Measurements from ENCODE around the gene CCM2.

Gene CCM2

DNA sequence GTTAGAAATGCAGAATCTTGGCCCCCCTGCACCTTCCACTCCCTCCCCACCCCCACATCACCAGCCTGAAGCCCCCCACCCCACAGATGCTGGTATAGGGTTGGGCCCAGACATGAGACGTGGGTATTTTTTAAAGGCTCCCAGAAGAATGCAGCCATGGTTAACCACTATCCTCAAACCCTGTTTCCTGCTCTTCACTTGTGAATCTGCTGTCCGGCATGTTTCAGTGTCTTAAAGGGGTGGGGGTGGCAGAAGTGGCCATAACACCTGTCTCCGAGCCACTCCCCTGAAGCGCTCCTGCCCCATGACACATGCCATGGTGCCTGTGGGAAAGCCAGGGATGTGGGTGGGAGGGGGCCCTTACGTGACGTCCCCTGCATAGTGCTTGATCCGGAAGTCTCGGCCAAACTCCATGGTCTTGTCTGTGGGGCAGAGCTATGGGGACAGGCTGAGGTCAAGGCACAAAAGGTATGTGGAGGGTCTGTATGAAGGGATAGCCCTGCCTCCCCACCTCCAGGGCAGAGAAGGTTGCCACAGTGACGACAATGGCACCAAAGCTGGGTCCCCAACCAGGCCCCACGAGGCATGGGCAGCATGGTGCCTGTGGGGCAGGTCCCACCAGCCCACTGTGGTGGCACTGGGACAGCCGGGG is 30.8 kb upstream of the CCM2 start:
- no peak for FAIRE-seq

DNA sequence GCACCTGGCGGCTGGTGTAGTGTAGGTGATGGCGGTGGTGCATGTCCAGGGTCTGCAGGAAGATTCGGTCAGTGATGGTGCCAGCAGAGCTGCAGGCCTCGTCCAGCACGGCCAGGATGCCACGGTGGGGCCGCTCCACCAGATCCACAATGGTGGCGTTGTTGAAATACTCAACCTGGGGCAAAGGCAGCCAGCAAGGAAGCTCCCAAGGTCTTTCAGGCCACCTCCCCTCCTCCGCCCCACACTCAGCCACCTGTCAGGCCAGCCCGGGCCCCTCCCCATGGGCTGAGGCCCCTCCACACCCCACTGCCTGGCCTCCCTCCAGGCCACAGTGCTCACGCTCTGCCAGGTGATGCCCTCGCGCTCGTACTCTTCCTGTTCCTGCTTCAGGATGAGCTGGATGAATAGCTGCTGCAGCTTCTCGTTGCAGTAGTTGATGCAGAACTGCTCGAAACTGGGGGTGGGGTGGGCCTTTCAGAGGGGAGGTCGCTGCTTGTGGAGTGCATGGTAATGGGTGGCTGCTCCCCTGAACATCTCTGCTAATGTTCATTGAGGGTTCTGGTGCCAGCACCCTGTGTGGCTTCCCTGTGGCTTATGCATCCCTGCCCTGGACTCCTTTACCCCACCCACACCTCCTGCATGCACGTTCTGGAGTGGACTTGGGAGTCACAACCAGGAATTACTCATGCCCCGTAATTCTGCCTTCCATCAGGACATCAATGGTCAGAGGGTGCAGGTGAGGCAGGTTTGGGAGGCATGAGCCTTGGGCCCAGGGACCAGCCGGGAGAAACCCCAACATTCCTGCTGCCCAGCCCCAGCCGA is 30.1 kb upstream of the CCM2 start:
- FAIRE-seq: no peak

DNA sequence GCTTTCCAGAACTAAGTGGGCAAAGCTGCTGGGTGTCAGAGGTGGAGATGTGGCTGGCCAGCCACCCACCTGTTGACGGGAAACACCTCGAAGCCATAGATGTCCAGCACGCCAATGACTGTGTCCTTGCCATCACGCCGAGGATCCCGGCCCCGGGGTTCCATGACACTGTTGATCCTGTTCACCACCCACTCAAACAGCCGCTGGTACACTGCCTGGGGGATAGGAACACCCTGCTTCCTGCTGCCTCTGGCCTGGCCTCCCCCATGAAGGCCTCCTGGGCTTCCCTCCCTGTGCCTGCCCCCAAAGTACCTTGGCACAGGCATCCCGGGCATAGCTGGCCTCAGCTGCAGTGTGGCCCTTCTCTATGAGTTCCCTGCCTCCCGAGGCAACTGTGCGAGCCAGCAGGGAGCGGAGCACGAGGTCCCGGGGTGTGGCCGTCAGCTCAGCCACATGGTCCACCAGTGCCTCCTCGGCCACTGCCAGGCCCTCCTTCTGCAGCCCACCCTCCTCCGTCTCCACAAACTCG is 29.4 kb upstream of the CCM2 start:
- no peak for FAIRE-seq

DNA sequence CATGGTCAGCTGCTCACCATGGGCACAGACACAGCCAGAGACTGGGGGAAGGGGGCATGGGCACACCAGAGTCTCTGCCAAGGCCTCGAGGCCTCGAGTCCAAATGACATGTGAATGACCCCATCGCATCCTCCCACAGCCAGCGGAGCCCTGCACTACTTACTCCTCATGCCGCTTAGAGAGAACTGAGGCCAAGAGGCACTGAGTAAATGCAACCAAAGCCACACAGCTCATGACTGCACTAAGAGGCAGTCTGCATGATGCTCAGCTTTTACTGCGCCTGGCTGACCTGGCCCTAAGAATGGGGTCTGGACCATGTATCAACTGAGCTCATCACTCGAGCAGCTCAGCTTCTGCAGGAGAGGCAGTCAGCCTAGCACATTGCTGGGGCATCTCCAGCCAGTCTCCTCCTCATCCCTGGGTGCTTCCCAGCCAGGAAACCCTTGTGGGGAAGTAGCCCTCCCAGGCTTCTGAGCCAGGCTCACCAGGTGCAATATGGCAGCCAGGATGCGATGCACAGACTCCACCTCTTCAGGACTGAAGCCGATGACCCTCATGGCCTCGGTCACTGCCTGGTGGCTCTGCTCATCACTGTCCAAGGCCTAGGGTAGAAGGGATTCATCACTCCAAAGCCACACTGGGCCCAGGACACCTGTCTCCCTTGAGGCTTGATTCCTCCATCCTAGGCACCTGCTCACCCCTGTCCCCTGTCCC is 28.7 kb upstream of the CCM2 start:
- FAIRE-seq: no peak

DNA sequence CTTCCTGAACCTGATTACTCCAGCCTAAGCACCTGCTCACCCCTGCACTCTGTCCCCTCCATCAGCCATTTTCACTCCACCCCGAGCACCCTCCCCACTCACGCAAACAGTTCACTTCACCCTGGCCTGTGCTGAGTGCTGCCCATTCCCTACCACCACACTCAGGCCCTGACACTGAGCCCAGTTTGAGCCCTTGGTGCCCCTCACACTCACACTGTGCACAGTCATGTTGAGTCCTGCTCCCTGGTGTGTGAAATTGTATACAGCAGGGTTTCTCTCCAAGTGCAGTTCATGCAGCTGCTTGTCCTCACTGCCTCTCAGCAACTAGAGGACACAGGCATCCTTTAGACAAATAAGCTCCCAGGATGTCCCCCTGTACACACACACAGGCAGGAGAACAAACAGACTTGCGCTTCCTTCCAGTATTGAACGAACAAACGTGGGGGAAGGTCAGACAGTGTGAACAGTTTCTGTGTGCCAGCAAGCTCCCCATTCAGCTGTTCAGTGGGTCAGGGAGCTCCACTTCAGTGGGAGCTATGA is 28.0 kb upstream of the CCM2 start:
- FAIRE-seq: no peak

DNA sequence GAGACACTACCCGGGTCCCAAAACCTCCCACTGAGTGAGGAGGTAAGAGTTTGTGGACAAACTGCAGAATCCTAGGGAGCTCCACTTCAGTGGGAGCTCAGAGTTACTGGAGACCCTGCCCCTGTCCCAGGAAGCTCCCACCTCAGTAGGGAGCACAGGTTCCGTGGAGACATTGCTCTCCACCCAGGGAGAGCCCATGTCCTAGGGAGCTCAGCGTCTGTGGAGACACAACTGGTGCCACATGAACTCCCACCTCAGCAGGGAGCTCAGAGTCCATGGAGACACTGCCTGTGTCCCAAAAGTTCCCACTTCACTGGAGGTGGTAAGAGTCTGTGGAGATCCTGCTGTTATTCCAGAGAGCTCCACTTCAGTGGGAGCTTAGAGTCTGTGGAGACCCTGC is 27.4 kb upstream of the CCM2 start:
- FAIRE-seq: no peak

DNA sequence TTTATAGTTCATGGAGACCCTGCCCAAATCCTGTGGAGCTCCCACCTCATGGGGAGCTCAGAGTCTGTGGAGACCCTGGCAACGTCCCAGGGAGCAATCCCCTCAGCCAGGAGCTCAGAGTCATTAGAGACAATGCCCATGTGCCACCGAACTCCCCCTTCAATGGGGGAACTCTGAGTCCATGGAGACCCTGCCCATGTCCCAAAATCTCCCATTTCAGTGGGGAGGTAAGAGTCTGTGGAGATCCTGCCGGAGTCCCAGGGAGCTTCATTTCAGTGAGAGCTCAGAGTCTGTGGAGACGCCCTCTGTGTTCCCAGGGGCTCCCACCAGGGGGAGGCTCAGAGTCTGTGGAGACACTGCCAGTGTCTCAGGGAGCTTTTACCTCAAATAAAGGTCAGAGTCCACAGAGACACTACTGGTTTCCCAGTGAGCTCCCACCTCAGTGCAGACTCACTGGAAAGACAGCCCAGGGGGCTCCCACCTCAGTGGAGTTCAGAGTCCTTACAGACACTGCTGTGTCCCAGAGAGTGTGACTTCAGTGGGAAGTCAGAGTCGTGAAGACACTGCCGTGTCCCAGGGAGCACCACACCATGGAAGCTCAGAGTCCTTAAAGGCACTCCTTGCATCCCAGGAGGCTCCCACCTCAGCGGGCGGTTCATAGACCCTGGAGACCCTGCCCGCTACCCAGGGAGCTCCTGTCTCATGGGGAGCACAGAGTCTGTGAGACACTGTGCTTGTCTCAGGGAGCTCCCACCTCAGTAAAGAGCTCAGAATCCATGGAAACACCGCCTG is 26.2 kb upstream of the CCM2 start:
- FAIRE-seq: no peak

DNA sequence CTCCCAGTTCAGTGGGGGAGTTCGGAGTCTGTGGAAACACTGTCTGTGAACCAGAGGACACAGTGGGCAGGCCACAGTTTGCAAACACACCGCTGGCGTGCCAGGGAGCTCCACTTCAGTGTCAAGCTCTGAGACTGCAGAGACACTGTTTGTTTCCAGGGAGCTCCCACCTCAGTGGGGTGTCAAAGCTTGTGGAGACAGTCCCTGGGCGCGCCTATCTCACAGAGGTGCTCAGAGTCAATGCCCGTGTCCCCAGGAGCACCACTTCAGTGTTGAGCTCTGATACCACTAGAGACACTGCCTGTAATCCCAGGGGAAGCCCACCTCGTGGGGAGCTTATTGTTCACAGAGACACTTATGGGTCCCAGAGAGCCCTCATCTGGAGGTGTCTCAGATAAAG is 25.5 kb upstream of the CCM2 start:
- FAIRE-seq: no peak

DNA sequence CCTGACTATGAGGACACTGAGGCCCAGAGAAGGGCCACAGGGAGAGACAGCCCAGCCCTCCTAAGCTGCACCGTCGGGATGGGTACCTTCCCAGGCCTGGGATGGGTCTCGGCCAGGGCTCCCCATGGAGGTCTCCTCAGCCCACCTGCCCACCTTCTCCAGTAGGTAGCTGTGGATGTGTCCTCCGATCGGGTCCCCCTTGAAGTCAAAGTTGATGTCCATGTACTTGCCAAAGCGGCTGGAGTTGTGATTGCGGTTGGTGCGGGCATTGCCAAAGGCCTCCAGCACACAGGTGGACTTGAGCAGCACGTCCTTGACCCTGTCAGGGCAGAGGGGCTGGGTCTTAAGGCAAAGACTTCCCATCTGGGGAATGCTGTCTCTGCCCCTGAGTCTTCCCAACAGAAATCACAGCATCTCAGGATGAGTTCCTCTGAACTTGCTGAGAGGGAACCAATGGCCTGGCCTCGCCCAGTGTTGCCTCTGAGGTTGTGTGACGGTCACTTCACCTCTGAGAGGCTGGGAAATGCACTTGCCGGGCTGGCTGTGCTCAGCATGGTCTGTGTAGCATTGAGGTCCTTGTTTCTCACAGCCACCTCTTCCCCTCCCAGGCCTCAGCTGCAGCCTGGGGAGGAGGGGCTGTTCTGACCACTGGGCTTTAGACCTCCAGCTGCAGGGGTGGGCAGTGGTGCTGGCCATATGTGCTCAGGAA is 24.5 kb upstream of the CCM2 start:
- no peak for FAIRE-seq

DNA sequence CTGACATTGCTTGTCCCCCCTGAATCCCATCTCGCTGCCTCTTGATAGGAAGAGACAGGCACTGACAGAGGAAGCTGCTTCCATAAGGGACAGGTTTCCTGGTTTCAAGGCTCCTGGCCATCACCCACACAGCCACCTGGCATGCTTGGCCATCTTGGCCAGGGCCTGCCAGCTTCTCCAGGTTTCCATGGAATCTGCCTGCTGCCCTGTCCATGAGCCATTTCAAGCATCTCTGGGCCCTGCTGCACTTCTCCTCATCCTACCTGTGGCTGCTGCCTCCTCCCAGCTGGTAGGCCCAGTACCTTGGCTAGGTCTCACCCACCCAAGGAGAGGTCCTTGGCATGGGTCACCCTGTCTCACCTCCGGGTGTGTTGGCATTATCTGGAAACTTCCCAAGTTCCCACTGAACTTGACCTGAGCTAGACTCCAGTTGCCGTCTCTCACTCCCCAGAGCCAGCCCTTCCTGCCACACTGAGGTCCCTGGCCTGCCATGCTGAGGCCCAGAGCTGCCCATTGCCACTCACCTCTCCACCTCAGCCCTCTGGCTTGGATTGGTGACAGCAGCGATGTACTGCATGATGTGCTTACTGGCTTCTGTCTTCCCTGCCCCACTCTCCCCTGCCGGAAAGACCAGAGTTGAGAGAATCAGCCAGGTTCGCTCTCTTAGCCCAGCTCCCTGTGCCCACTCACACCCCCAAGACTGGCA is 23.8 kb upstream of the CCM2 start:
- no peak for FAIRE-seq

DNA sequence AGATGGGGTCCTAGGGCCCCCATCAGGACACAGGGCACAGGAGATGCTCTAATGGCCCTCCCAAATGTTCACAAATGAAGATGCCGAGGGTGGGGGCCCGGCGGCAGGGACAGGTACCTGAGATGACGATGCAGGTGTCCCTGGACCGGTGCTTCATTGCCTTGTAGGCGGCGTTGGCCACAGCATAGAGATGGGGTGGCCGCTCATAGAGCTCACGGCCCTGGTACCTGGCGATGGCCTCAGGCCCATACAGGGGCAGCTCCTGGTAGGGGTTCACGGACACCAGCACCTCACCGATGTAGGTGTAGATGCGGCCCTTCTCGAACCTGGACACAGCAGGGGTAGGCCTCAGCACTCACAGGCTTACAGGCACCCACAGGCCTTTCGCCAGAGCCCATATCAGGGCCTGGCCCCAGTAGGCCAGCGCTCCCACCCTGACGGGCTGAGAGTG is 23.2 kb upstream of the CCM2 start:
- FAIRE-seq: no peak

DNA sequence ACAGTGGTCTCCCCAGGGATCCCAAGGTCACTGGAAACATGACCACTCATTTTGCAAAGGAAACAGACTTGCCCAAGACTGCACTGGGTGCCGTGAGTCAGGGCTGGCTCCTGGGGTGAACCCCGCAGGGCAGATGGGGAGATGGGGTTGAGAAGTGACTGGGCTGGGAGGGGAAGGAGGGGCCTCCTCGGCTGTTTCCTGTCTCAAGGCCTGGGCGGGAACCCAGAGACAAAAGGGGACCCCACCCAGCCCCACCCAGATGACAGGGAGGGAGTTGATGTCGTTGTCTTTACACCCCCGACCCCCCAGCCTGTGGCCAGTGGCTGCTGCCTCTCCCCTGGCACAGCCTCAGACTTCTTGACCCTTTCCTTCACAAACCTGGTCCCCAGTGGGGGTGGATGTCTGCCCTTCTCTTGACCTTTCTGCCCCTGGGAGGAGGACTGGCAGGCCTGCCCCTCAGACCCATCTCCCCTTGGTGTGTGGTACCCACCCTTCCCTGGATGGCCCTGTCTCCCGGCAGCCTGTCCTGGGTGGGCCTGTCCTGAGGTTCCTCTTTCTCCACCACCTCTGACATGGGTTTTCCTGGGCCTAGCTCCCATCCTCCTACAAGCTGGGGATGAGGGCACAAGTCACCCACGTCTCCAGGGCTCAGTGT is 22.6 kb upstream of the CCM2 start:
- no peak for FAIRE-seq

DNA sequence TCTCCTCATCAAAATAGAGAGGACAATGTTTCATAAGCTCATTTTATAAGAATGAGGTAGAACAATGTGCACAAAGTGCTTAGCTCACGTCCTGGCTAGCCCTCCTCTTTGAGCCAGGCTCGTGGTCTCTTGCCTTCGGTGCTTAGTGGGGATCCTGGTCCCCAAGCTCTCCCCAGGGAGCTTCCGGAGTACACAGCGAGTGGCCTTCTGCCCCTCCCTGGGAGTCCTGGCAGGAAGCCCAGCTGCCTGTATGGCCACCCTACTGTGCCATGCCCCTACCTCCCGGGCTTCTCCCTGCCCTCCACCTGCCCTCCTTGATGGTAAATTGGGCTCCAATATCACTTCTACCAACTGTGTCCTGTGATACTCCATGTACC is 22.1 kb upstream of the CCM2 start:
- no peak for FAIRE-seq

DNA sequence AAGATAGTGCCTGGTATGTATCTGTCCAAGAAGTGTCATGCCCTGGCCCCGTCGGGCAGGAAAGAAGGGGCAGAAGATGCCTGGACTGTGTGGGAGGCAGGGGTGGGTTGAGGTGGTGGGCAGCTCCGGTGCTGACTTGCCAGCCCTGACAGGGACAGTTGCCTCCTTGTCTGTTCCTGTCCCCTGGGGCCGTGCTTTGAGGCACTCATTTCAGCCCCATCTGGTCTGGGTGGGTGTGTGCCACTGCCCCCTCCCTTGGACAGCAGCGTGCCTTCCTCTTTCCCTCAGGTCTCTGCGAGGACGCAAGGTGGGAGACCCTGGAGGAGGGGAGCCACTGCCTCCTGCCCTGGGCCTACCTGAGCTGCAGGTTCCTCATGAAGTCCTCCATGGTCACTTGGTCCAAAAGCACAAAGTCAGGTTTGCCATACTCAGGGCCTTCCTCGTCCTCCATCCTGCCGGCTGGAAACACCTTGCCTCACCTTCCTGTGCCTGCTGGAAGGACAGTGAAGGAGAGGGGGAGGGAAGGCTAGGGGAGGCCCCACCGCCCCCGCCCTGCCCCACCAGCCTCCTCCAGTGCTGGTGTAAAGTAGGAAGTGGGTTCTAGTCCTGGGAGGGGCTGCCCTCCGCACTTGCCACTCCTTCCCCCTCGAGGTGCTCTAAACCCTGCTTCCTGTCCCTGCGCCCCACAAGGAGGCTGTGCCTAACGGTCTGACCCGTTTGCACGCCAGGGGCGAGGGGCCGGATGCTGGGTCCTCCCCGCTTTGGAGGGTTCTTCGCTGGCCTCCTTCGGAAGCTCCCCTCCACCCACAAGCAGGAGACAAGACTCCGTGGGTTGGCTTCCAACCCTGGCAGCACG is 21.3 kb upstream of the CCM2 start, which contains the start of gene MYO1G:
Gene MYO1G (minus strand): TSS at position 505 of the 856 bp plus-strand sequence. CDS start 54 bp downstream, at position 451.
- no peak for FAIRE-seq

DNA sequence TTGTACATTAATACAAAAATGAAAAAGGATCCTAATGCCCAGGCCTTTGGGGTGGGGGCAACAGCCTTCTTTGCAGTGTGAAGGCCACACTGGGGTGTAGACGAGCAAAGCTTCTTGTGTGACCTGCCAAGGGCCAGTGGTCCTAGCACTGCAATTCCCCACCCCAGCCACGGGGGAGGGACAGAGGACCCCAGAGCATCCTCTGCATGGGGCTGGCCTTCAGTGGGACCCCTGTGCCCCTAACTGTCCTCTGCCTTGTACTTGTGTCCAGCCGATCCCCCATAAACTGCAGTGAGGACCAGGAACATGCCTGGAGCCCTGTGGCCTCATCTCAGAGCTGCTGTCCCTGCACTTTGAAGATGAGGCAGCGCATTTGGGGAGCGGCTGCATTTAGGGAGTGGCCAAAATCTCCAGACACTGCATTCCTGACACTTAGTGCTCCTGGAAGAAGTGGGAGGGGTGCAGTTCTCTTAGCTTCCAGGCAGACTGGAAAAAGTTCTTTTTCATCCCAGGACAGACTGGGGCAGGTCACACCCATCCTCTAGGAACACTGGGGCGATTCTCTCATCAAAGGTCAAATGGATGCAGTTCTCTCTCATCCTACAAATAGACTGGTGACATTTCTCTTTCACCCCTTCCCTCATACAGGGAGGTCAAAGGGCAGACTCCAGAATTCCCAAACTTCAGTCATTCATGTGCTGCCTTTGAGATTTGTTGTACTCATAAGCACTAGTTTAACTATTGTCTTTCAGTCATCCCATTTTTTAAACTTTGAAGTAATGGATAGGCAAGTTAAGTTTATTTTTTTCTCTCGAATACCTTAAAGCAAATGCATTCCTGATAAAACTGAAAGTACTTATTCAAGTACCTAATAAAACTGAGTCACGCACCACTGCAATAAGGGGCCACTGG is 20.3 kb upstream of the CCM2 start:
- no peak for FAIRE-seq

DNA sequence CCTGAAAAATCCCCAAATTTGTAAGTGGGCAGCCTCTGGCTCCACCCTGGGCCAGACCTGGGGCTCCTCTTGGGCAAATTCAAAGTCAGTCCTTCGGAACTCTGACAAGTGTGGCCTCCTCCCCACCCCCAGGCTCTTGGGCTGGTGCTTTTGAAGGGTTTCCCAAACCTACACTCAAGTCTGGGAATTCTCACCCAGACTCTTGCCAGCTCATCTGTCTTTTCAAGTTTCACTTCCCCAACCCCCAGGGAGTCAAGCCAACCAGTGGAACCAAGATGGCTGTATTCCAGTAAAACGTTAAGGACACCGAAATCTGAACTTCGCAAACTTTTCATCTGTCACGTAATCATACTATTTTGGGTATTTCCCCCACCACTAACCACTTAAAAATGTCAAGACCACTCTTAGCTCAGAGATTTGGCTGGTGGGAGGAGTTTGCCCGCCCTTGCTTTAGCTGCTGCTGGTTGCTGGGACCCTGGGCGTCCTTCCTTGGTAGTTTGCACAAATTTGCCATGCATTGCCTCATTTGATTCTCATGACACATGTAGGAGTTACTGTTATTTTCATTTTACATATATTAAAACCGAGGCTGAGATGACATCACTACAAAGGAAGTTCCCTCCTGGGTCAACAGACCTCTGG is 19.5 kb upstream of the CCM2 start:
- no peak for FAIRE-seq

DNA sequence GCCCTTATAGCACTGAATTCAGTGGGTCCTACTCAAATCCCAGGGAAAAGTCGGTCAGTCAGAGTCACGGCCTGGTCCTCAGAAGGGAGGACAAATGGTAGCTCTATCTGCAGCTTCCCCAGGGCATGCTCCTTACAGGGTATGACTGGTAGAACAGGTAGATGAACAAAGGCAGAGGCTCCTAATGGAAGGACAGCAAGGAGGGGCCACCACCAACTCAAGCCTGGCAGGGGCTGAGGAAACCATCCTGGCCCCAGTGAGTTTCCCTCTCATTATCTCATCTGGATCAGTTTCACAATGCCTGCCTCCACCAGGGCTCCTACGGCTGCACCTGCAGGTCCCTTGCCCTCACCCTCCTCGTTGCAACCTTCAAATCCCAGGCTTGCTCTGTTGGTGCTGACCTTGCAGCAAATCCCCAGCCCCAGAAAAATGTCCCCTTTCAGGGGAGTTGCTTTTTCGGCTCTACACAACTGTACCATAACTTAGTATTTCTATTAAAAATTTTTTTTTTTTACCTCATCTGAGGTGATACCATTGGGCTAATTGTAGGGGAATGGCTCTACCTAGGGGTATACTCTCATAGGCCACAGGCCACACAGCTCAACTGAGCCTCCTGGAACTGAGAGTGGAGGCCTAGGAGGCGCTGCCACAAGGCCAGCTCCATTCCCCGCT is 18.8 kb upstream of the CCM2 start:
- FAIRE-seq: no peak

Measured in TTC549 (cell line).